ENCODE measurements around the gene ULK4.

ULK4 gene

GRCh38 chr3:41920406-41920965 lies 41.4 kb downstream of the ULK4 start:
- no peak for TF ChIP-seq CTCF (IDR thresholded peaks at IDR 0.05; ENCODE audit: borderline replicate concordance, insufficient read depth, low read depth, low read length)
- H3K4me3 ChIP-seq (ENCODE audit: low read depth, low read length), result no peak overlapping the region

- no peak for TF ChIP-seq CTCF (IDR thresholded peaks at IDR 0.05; ENCODE audit: borderline replicate concordance, insufficient read depth, low read depth, low read length)
- H3K4me3 ChIP-seq (ENCODE audit: low read depth, low read length), result no peak overlapping the region
Measured at GRCh38 chr3:41915353-41915752, 46.5 kb downstream of the ULK4 start.

- no peak overlapping the region for H3K4me3 ChIP-seq (ENCODE audit: low read depth, low read length)
- TF ChIP-seq CTCF (IDR thresholded peaks at IDR 0.05; ENCODE audit: borderline replicate concordance, insufficient read depth, low read depth, low read length), result no peak
Measured at GRCh38 chr3:41912280-41912679, 49.6 kb downstream of the ULK4 start.

- no peak overlapping the region for H3K4me3 ChIP-seq (ENCODE audit: low read depth, low read length)
- TF ChIP-seq CTCF (IDR thresholded peaks at IDR 0.05; ENCODE audit: borderline replicate concordance, insufficient read depth, low read depth, low read length), result no peak
Measured at GRCh38 chr3:41907330-41908073, 54.4 kb downstream of the ULK4 start.

- H3K4me3 ChIP-seq (ENCODE audit: low read depth, low read length), result no peak overlapping the region
- no peak for TF ChIP-seq CTCF (IDR thresholded peaks at IDR 0.05; ENCODE audit: borderline replicate concordance, insufficient read depth, low read depth, low read length)
Measured at GRCh38 chr3:41900265-41900664, 61.6 kb downstream of the ULK4 start.

GRCh38 chr3:41898631-41899030 lies 63.3 kb downstream of the ULK4 start:
- no peak overlapping the region for H3K4me3 ChIP-seq (ENCODE audit: low read depth, low read length)
- TF ChIP-seq CTCF (IDR thresholded peaks at IDR 0.05; ENCODE audit: borderline replicate concordance, insufficient read depth, low read depth, low read length), result no peak

- no peak overlapping the region for H3K4me3 ChIP-seq (ENCODE audit: low read depth, low read length)
- no peak for TF ChIP-seq CTCF (IDR thresholded peaks at IDR 0.05; ENCODE audit: borderline replicate concordance, insufficient read depth, low read depth, low read length)
Measured at GRCh38 chr3:41893977-41894376, 67.9 kb downstream of the ULK4 start.
